22Rv1 (cell line): ENCODE data around the gene TRERF1.

ENCODE experiments used
- H3K27ac ChIP-seq: fragments of 450-650 bp; 2 replicates; pipeline ENCODE4 v1.5.1; 2017
- CTCF ChIP-seq: fragments of 450-650 bp; IDR thresholded peaks from 2 replicates; pipeline ENCODE4 v1.5.1; 2017; ENCODE audit warnings: mild to moderate bottlenecking
- ZFX ChIP-seq: fragments of 450-650 bp; IDR thresholded peaks from 2 replicates; pipeline ENCODE4 v1.6.1; 2017; ENCODE audit warnings: antibody characterized with exemption, borderline replicate concordance

TRERF1 gene

GRCh38 chr6:42374018-42374669 lies 77.6 kb downstream of the TRERF1 start:
- TF ChIP-seq ZFX (no peak), CTCF (no peak)
- no peak overlapping the region for H3K27ac ChIP-seq

- no peak for TF ChIP-seq ZFX
- no peak for TF ChIP-seq CTCF
- no peak overlapping the region for H3K27ac ChIP-seq
Observed at GRCh38 chr6:42372699-42373098, 79.0 kb downstream of the TRERF1 start.

GRCh38 chr6:42370323-42370985 lies 81.3 kb downstream of the TRERF1 start:
- no peak overlapping the region for H3K27ac ChIP-seq
- TF ChIP-seq CTCF, result no peak
- no peak for TF ChIP-seq ZFX

GRCh38 chr6:42369568-42369967 lies 82.2 kb downstream of the TRERF1 start:
- no peak overlapping the region for H3K27ac ChIP-seq
- TF ChIP-seq ZFX (no peak), CTCF (no peak)

GRCh38 chr6:42368181-42368580 lies 83.5 kb downstream of the TRERF1 start:
- no peak overlapping the region for H3K27ac ChIP-seq
- no peak for TF ChIP-seq ZFX
- no peak for TF ChIP-seq CTCF

- H3K27ac ChIP-seq, result no peak overlapping the region
- no peak for TF ChIP-seq ZFX
- no peak for TF ChIP-seq CTCF
Observed at GRCh38 chr6:42367353-42368011, 84.2 kb downstream of the TRERF1 start.

GRCh38 chr6:42366999-42367352 lies 84.8 kb downstream of the TRERF1 start:
- TF ChIP-seq ZFX, result no peak
- TF ChIP-seq CTCF, result no peak
- H3K27ac ChIP-seq, result no peak overlapping the region
